HG02759 (cell line): ENCODE data around the gene TCF20.

ENCODE experiments used
- ATAC-seq: cut with Tn5 transposase; IDR thresholded peaks from one replicate; pipeline ENCODE4 v1.9.1; 2021; ENCODE audit warnings: mild to moderate bottlenecking, moderate library complexity; ENCODE audit not compliant: unreplicated experiment

TCF20 gene

GRCh38 chr22:42270510-42271190 lies at the start of gene TCF20:
TCF20 (minus strand) TSS chr22:42270653; CDS start chr22:42215305, 55,348 bp downstream.
- ATAC-seq, result peak; percentile 72

DNA sequence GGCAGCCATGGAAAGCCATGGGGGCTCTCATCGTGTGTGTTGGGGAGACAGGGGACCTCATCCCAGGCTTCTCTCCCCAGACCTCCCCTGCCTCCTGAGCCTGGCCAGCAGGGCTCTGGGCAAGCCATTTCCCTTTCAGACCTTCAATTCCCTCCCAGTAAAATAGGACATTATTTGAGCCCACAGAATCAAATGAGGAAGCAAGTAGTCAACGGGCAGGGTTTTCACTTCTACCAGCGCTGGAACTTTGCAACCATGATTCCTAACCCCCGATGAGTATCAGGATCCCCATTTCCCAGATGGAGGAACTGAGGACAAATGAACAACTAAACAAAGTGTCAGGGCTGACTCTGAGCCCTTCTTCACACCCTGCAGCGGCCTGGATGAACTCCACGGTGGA lies 48.9 kb upstream of the TCF20 start:
- ATAC-seq, result no peak

DNA sequence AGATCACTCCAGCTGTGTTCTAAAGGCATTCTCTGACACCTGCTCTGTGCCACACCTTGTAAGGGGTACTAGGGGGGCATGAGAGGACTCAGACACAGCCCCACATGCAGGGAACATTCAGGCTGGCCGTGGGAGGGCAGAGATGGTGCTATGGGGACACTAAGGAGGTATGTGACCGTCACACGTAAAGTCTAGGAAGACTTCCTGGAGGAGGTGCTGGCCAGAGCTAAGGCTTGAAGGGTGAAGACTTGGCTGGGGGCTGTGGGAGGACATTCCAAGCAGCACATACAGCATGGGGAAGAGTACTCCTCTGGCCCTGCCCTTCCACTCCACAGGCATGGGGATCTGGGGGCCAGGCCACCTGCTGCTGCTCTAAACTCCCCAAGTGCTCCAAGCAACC lies 48.5 kb upstream of the TCF20 start:
- ATAC-seq, result no peak

DNA sequence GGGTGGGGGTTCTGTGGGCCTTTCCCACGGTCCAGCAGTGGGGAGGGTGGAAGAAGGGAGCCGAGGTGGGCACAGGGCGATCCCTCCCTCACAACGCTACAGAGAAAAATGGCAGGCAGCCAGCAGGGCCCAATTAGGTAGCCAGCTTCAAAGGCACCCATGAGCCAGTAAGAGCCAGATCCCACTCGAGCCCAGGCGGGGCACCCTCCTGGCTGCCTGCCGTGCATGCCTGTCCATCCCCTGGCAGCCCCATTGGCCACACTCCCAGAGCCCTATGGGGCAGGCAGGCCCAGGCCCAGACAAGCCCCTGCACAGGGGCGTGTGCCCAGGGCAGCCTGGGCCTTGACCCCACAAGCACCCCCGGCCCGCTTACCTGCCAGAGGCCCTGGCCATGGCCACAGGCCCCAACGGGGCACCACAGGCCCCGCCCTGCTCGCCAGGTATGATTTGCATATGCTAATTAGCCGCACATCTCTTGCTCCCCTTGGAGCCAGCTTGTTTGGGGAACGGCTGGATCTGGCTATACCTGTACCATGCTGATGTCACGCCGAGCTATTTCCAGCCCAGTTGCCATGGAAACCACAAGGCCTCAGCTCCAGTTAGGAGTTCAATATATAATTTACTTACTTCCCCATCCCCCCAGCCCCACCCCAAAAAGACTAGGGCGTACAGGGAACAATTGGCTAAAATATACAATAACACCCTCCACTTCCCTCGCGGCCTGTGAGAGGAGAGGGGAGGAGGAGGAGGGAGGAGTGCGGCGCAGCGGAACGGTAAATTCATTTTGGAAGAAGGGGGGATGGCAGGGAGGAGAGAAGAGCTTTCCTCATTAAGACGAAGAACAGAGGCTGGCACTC lies 47.5 kb upstream of the TCF20 start:
- no peak for ATAC-seq

GRCh38 chr22:42317008-42317407 lies 46.6 kb upstream of the TCF20 start:
- no peak for ATAC-seq

- ATAC-seq, result no peak
These were observed 44.9 kb upstream of the TCF20 start for GRCh38 chr22:42315392-42315756.

GRCh38 chr22:42314709-42315391 lies 44.4 kb upstream of the TCF20 start:
- no peak for ATAC-seq

- no peak for ATAC-seq
These were observed 43.5 kb upstream of the TCF20 start for GRCh38 chr22:42313804-42314581.

- no peak for ATAC-seq
These were observed 42.8 kb upstream of the TCF20 start for GRCh38 chr22:42313204-42313603.

DNA sequence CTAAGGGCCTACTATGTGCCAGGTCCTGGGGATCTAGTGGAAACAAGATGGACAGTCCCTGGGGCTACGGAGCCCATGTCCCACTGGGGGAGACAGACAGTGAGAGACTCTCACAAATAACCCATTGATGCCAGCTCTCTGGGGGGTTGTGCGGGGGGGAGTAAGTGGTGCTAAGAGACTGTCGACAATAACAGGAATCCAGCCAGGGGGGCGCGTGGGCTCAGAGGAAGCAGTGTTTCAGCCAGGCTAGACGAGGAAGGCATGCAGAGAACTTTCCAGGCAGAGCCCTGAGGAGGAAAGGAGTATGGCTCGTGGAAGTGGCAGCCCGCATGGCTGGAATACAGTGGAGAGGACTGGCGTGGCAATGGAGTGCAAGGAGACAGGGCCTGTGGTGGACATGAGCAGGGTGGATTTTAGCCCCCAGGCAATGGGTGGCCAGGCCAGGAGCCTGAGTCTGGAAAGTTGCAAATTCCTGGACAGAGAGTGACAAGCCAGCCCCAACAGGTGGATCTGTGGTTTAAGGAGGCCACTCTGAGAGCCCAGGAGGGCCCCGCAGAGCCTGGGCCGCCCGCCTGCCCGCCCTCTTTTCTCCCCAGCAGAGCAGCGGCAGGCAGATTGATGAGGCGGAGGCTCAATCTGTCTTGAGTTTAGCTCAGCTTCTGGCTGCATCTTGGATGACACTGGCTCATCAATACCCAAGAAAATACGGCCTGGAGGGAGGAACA lies 40.0 kb upstream of the TCF20 start:
- ATAC-seq, result no peak

DNA sequence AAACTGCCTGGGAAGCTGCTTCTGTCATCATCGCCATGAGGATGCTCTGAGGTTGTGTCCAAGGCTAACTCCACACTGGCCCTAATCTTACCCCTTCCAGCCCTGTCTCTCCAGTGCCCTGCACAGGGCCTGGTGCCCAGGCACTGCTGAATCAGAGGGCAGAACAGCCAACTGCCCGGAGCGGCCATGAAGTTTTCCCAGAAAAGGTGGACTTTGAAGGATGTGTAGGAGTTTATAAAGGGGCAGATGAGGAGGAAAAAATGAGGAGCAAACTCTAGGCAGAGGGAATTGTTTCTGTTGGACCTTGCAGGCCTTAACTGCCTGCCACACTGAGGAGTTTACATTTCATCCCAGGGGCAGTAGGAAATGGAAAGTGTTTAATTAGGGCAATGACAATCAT lies 39.4 kb upstream of the TCF20 start:
- ATAC-seq, result no peak

GRCh38 chr22:42308892-42309468 lies 38.5 kb upstream of the TCF20 start:
- no peak for ATAC-seq

DNA sequence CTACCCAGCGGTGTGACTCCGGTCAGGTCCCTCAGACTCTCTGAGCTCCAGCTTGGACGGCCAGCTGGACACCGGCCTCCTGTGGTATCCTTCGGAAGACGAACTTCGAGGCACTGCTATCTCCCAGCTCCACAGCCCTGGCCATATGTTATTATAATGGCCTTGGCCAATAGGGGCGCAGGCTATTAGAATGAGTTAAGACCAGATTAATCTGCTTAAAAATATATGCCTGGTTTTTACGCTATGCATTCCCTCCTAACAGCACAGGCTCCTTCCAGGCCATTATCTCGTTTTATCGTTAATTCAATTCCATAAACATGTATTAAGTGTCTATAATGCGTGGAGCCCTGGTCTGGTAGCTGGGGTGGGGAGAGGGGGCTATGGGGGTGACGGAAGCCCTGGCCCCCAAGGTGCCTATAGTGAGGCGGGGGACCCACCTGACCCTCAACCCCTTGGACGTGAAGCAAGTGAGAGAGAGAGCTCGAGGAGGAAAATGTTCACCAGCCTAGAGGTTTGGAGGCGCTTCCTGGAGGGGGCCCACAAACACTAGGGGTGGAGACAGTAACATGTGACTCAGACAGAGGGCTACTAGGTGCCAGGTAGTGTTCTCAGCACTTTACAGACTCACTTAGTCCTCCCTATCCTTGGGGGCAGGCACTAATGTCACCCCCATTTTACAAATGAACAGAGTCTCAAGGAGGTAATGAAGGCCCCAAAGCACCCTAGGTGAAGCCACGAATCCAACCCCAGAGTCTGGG lies 37.5 kb upstream of the TCF20 start:
- ATAC-seq, result no peak

DNA sequence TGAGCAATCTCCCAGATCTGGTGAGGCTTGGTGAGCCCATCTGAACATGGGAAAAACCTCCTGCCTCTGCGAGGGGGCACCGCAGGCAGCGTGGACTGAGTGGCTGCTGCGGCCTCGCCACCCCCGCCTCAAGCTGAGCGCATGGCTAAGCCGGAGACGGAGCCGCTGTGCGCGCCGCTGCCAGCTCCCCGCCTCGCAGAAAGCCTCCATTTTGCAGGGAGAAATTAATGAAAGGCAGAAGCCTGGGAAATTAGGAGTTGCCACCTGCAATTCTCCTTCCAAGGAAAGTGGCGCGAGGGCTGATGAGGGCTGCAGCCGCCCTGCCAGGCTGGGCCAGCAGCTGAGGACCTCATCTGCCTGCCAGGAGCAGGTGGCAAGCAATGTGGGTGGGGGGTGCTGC lies 35.6 kb upstream of the TCF20 start:
- ATAC-seq, result no peak

GRCh38 chr22:42304324-42304790 lies 33.9 kb upstream of the TCF20 start:
- no peak for ATAC-seq

- no peak for ATAC-seq
These were observed 33.2 kb upstream of the TCF20 start for GRCh38 chr22:42303396-42304323.

DNA sequence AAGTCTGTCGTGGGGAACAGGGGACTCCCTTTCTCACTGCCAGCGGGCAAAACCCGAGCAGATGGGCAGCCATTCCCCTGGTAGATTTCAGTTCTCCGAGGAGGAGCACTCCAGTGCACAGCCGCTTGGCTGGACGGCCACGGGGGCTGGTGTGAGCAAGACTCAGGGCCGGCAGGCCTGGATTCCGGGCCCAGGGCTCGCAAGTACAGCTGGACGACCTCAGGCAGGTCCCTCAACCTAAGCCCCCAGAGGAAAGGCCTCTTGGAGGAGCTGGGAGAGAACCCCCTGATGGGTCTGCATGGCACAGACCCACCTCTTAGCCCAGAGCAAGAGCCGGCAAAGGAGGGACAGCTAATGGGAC lies 31.3 kb upstream of the TCF20 start:
- ATAC-seq, result no peak

DNA sequence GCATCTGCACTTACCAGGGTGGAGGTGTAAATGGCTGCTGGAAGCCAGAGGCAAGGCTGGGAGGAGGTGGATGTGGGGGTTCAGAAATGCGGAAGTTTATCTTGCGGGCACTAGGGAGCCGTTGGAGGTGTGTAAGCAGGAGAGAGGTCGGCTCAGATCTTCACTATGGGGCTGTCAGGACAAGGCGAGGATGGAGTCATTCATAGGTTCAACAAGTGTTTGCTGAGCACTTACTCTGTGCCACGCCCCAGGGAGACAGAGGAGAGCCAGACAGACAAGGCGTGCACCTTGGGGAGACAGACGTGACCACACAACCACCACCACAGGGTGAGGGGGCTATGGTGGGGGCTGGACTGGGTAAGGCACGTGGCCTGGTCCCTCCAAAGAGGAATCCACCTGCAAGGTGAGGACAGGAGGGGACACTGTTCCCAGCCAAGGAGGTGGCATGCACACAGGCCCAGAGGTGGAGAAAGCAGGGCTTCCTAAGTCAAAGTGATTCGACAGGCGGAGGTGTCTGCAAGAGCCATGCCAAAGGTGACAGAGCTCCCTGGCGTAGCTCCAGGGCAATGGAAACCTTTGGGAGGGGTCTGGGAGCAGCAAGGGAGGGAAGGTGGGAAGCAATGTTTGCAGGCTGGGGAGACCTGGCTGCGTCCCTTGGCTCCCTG lies 30.8 kb upstream of the TCF20 start:
- ATAC-seq, result no peak
